Vagina (tissue), 2 donors: ENCODE results near the gene ADAP2.

Experiments
- POLR2A ChIP-seq, 2 donors: fragments of 450-650 bp; IDR thresholded peaks; one replicate each; pipeline ENCODE4 v1.6.1; 2017; ENCODE audit warnings: antibody characterized with exemption in 2 of 2, mild to moderate bottlenecking in 2 of 2, moderate library complexity in 2 of 2
- POLR2AphosphoS5 ChIP-seq, 2 donors: sonication (generic); formaldehyde crosslinking; IDR thresholded peaks; one replicate each; pipeline ENCODE4 v1.9.0; 2017; ENCODE audit warnings: antibody characterized with exemption in 2 of 2, mild to moderate bottlenecking in 2 of 2, low read depth in 1 of 2; ENCODE audit not compliant: insufficient read depth in 1 of 2
- TF ChIP-seq, protein P1 (sequence below), 3 experiments: fragments of 450-650 bp in 2 of 3; fragments of 200-600 bp in 1 of 3; sonication (generic) in 1 of 3; IDR thresholded peaks; one replicate each; pipeline ENCODE4 v1.5.1; 2017 to 2019; ENCODE audit warnings: antibody characterized with exemption in 3 of 3, mild to moderate bottlenecking in 2 of 3, moderate library complexity in 2 of 3

DNA sequence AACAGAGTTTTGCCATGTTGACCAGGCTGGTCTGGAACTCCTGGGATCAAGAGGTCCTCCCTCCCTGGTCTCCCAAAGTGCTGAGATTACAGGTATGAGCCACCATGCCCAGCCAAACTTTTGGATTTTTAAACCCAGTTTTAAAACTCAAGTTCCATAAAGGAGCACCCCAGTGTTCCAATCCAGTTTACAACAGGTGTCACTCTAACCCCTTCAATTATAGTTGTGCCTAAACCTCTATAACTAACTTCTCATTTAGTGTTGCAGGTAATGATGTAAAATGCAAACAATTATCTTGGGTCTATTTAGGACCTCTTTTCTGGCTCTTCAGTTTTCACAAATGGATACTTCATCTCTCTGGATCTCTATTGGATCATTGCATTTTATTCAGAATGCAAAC lies 7.8 kb upstream of the ADAP2 start:
- TF ChIP-seq, protein P1, sequence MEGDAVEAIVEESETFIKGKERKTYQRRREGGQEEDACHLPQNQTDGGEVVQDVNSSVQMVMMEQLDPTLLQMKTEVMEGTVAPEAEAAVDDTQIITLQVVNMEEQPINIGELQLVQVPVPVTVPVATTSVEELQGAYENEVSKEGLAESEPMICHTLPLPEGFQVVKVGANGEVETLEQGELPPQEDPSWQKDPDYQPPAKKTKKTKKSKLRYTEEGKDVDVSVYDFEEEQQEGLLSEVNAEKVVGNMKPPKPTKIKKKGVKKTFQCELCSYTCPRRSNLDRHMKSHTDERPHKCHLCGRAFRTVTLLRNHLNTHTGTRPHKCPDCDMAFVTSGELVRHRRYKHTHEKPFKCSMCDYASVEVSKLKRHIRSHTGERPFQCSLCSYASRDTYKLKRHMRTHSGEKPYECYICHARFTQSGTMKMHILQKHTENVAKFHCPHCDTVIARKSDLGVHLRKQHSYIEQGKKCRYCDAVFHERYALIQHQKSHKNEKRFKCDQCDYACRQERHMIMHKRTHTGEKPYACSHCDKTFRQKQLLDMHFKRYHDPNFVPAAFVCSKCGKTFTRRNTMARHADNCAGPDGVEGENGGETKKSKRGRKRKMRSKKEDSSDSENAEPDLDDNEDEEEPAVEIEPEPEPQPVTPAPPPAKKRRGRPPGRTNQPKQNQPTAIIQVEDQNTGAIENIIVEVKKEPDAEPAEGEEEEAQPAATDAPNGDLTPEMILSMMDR (IDR thresholded peaks at IDR 0.05) = no peak
- TF ChIP-seq POLR2A (IDR thresholded peaks at IDR 0.05) = no peak
- TF ChIP-seq POLR2AphosphoS5 (IDR thresholded peaks at IDR 0.05; ENCODE audit: insufficient read depth in 1 of 2, low read depth in 1 of 2) = no peak
